K562 (cell line): ENCODE measurements around the gene ASB6. TPM values are rescaled to one million over a fixed set of nuclear protein-coding genes. Genes with fewer than 3 reads are reported as not detected.
A peak's percentile ranks its signal among the peaks of the same experiment; 100 is the strongest.

ENCODE experiments used
- BRCA1 ChIP-seq, 2 experiments: fragments of 450-650 bp in 1 of 2; sonication (generic) in 1 of 2; formaldehyde crosslinking in 1 of 2; IDR thresholded peaks; 2 replicates each; pipeline versions ENCODE4 v1.5.0 to v1.6.1; 2017 to 2020; ENCODE audit warnings: mild to moderate bottlenecking in 1 of 2, missing genetic modification reagents in 1 of 2
- CHD2 ChIP-seq: IDR thresholded peaks from 2 replicates; pipeline ENCODE4 v1.6.1; 2011; ENCODE audit warnings: low read depth, low read length
- EGR1 ChIP-seq: fragments of 450-650 bp; conservative IDR thresholded peaks from 2 replicates; pipeline ENCODE4 v1.6.1; 2017; ENCODE audit warnings: mild to moderate bottlenecking
- ESRRB ChIP-seq: fragments of 250-450 bp; sonication (Bioruptor Pico); IDR thresholded peaks from 2 replicates; pipeline ENCODE4 v1.5.0; 2020; ENCODE audit warnings: mild to moderate bottlenecking, moderate library complexity, borderline replicate concordance
- ETV1 ChIP-seq: fragments of 450-650 bp; conservative IDR thresholded peaks from 2 replicates; pipeline ENCODE4 v1.6.1; 2016; ENCODE audit warnings: missing genetic modification characterization, control low read depth, low read depth, missing compliant biosample characterization
- FOXK2 ChIP-seq, 2 experiments: fragments of 450-650 bp; IDR thresholded peaks in 1 of 2; conservative IDR thresholded peaks in 1 of 2; 2 replicates each; pipeline ENCODE4 v1.6.1; 2016; ENCODE audit warnings: low read depth in 2 of 2, mild to moderate bottlenecking in 1 of 2
- GTF2E2 ChIP-seq: fragments of 200-800 bp; sonication (Bioruptor generic); IDR thresholded peaks from 2 replicates; pipeline ENCODE4 v1.6.1; 2016; ENCODE audit warnings: missing genetic modification characterization, missing compliant biosample characterization
- HMG20B ChIP-seq: fragments of 250-450 bp; sonication (Bioruptor Pico); IDR thresholded peaks from 2 replicates; pipeline ENCODE4 v1.5.0; 2021; ENCODE audit warnings: mild to moderate bottlenecking
- HSF4 ChIP-seq: fragments of 250-450 bp; sonication (Bioruptor Pico); IDR thresholded peaks from 2 replicates; pipeline ENCODE4 v2.1.2; 2022; ENCODE audit warnings: mild to moderate bottlenecking, moderate library complexity, borderline replicate concordance
- NCOR1 ChIP-seq: fragments of 450-650 bp; IDR thresholded peaks from 2 replicates; pipeline ENCODE4 v1.6.1; 2016; ENCODE audit warnings: mild to moderate bottlenecking, moderate library complexity
- NEUROD1 ChIP-seq: fragments of 150-350 bp; IDR thresholded peaks from 2 replicates; pipeline ENCODE4 v1.6.1; 2014; ENCODE audit warnings: borderline replicate concordance, low read length, low read depth; ENCODE audit not compliant: partially characterized antibody
- PHF21A ChIP-seq: fragments of 450-650 bp; IDR thresholded peaks from 2 replicates; pipeline ENCODE4 v1.6.1; 2017; ENCODE audit warnings: low read depth, borderline replicate concordance
- RCOR1 ChIP-seq, 2 experiments: IDR thresholded peaks; 2 replicates each; pipeline ENCODE4 v1.6.1; 2012; ENCODE audit warnings: low read depth in 2 of 2, low read length in 2 of 2, borderline replicate concordance in 1 of 2, improper control_type of control experiment in 1 of 2
- SMAD1 ChIP-seq: fragments of 150-350 bp; IDR thresholded peaks from 2 replicates; pipeline ENCODE4 v1.6.1; 2014; ENCODE audit warnings: low read length, low read depth; ENCODE audit not compliant: partially characterized antibody
- SMAD4 ChIP-seq: fragments of 250-450 bp; sonication (Bioruptor Pico); conservative IDR thresholded peaks from 2 replicates; pipeline ENCODE4 v1.8.0; 2021; ENCODE audit warnings: inconsistent platforms, mild to moderate bottlenecking, moderate library complexity
- SOX6 ChIP-seq: fragments of 450-650 bp; IDR thresholded peaks from 2 replicates; pipeline ENCODE4 v1.6.1; 2014; ENCODE audit warnings: mild to moderate bottlenecking
- TBL1XR1 ChIP-seq, 2 experiments: IDR thresholded peaks; 2 replicates each; pipeline ENCODE4 v1.6.1; 2012; ENCODE audit warnings: improper control_type of control experiment in 2 of 2, low read length in 2 of 2, mild to moderate bottlenecking in 1 of 2
- YBX1 ChIP-seq: fragments of 450-650 bp; IDR thresholded peaks from 2 replicates; pipeline ENCODE4 v1.7.1; 2016; ENCODE audit warnings: mild to moderate bottlenecking
- ZBTB8A ChIP-seq: fragments of 450-650 bp; IDR thresholded peaks from 2 replicates; pipeline ENCODE4 v1.6.1; 2018; ENCODE audit warnings: mild to moderate bottlenecking, moderate library complexity; ENCODE audit not compliant: partially characterized antibody
- ZFX ChIP-seq: sonication (generic); formaldehyde crosslinking; IDR thresholded peaks from 2 replicates; pipeline ENCODE4 v1.8.0; 2022; ENCODE audit warnings: mild to moderate bottlenecking, missing genetic modification reagents, moderate library complexity
- ZNF124 ChIP-seq: sonication (generic); formaldehyde crosslinking; IDR thresholded peaks from 2 replicates; pipeline ENCODE4 v1.8.1; 2022; ENCODE audit warnings: missing genetic modification reagents
- ZNF175 ChIP-seq: fragments of 200-800 bp; sonication (Bioruptor generic); IDR thresholded peaks from 2 replicates; pipeline ENCODE4 v1.6.1; 2016; ENCODE audit warnings: low read depth, mild to moderate bottlenecking, missing genetic modification characterization, missing compliant biosample characterization
- ZNF280A ChIP-seq: fragments of 450-650 bp; IDR thresholded peaks from 2 replicates; pipeline ENCODE4 v1.6.1; 2018; ENCODE audit warnings: mild to moderate bottlenecking, low read depth; ENCODE audit not compliant: partially characterized antibody
- ZNF830 ChIP-seq: fragments of 250-450 bp; sonication (Bioruptor Pico); IDR thresholded peaks from 2 replicates; pipeline ENCODE4 v1.5.0; 2021; ENCODE audit warnings: mild to moderate bottlenecking
- polyA plus RNA-seq, 8 experiments: library from polyadenylated mRNA; depleted of rRNA in 4 of 8; stranded (reverse) in 5 of 8; unstranded in 3 of 8; fragments of >200 nt; fragmentation: Nextera tagmentation in 2 of 8; fragmentation: Illumina TruSeq in 1 of 8; extraction: Ambion mirVana in 2 of 8; extraction: Trizol in 1 of 8; gene quantifications; 2 replicates each; pipeline versions ENCODE4 v1.2.1 to v1.2.3, GENCODE V29; 2011 to 2014; ENCODE audit warnings: inconsistent platforms in 1 of 8, missing spikeins in 1 of 8
- total RNA-seq, 7 experiments: library from RNA; depleted of rRNA in 6 of 7; stranded (reverse); fragments of >200 nt in 6 of 7; fragmentation: Illumina TruSeq in 2 of 7; extraction: Trizol in 2 of 7; gene quantifications; 2 replicates each; pipeline versions ENCODE4 v1.2.1 to v1.2.3, GENCODE V29; 2011 to 2021; ENCODE audit warnings: low replicate concordance in 1 of 7
- TF ChIP-seq, protein P1 (sequence below): sonication (generic); formaldehyde crosslinking; IDR thresholded peaks from 2 replicates; pipeline ENCODE4 v1.8.0; 2022; ENCODE audit warnings: missing genetic modification reagents, mild to moderate bottlenecking, borderline replicate concordance

Gene ASB6
- total and polyA plus RNA-seq, 9 of the 15 experiments (the other 6 are each of a cell fraction or from before 2014, with no cell fraction given): 0.92 to 17.8 (median 11.3) TPM

- 0 out of 2 replicates have a peak, but pooled peaks have one; percentile 26 for TF ChIP-seq ETV1 (tag)
- TF ChIP-seq ESRRB (CRISPR knock-in tag): no peak
- no peak for TF ChIP-seq ZBTB8A
- TF ChIP-seq NCOR1: peak; percentile 60; the same call in 1 of the 2 replicates
- TF ChIP-seq BRCA1 (IDR thresholded peaks at IDR 0.05): no peak
- no peak for TF ChIP-seq BRCA1 (CRISPR knock-in tag; IDR thresholded peaks at IDR 0.05)
- TF ChIP-seq PHF21A: no peak
- no peak for TF ChIP-seq RCOR1 (IDR thresholded peaks at IDR 0.05; ENCODE audit: borderline replicate concordance in 1 of 2, low read depth in 2 of 2, low read length in 2 of 2)
- peak; percentile 62 to 82 for TF ChIP-seq FOXK2 (conservative IDR thresholded peaks at IDR 0.05 in 1 of 2, IDR thresholded peaks at IDR 0.05 in 1 of 2; ENCODE audit: low read depth in 2 of 2)
- no peak for TF ChIP-seq NEUROD1
- peak; percentile 81 for TF ChIP-seq GTF2E2 (tag)
- TF ChIP-seq ZFX: peak; percentile 72
- 0 out of 2 replicates have a peak, but pooled peaks have one; percentile 46 for TF ChIP-seq CHD2
- no peak for TF ChIP-seq HSF4 (CRISPR knock-in tag)
- TF ChIP-seq ZNF124 (CRISPR knock-in tag): no peak
- no peak; the same call in 1 of the 2 replicates for TF ChIP-seq EGR1
- no peak for TF ChIP-seq ZNF280A
- TF ChIP-seq SMAD1: peak; percentile 49
- peak; percentile 35; the same call in 1 of the 2 replicates for TF ChIP-seq SOX6
- peak; percentile 88 for TF ChIP-seq ZNF830
- TF ChIP-seq, protein P1, sequence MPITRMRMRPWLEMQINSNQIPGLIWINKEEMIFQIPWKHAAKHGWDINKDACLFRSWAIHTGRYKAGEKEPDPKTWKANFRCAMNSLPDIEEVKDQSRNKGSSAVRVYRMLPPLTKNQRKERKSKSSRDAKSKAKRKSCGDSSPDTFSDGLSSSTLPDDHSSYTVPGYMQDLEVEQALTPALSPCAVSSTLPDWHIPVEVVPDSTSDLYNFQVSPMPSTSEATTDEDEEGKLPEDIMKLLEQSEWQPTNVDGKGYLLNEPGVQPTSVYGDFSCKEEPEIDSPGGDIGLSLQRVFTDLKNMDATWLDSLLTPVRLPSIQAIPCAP: 0 out of 2 replicates have a peak, but pooled peaks have one; percentile 31
- peak; percentile 96 for TF ChIP-seq SMAD4 (CRISPR knock-in tag)
- TF ChIP-seq ZNF175 (CRISPR knock-in tag): no peak
- no peak for TF ChIP-seq HMG20B (CRISPR knock-in tag)
- no peak for TF ChIP-seq YBX1
- TF ChIP-seq TBL1XR1 (IDR thresholded peaks at IDR 0.05; ENCODE audit: low read length in 2 of 2): 0 out of 4 replicates have a peak, but pooled peaks of 1 of the 2 experiments have one; percentile 20
Observed at GRCh38 chr9:129626079-129626624, 15.8 kb downstream of the ASB6 start, which contains the start of gene NTMT1 (continued).
